ENCODE results near the gene USP17L5.
"Not testable (repeated sequence)": the region's sequence is repeated elsewhere in the genome, so short reads cannot be mapped to it uniquely, and the experiment has no call there.

USP17L5 gene, protein sequence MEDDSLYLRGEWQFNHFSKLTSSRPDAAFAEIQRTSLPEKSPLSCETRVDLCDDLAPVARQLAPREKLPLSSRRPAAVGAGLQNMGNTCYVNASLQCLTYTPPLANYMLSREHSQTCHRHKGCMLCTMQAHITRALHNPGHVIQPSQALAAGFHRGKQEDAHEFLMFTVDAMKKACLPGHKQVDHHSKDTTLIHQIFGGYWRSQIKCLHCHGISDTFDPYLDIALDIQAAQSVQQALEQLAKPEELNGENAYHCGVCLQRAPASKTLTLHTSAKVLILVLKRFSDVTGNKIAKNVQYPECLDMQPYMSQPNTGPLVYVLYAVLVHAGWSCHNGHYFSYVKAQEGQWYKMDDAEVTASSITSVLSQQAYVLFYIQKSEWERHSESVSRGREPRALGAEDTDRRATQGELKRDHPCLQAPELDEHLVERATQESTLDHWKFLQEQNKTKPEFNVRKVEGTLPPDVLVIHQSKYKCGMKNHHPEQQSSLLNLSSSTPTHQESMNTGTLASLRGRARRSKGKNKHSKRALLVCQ

DNA sequence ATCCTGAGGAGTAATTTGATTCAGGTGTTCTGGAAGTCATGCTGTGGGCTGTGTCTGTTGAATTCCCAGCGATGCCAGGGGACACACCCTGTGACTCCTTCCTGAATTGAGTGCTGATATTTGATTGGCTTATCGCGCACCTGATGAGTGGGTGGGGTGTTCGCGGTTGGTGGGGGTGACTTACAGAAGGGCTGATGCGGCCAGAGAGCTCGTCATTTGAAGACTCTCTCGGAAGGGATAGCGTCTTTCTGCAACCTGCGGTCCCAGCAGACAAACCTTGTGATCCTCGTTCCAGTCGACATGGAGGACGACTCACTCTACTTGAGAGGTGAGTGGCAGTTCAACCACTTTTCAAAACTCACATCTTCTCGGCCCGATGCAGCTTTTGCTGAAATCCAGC lies at the start of gene USP17L5:
Gene USP17L5 (plus strand): TSS at position 301 of the 400 bp plus-strand sequence. CDS start 0 bp downstream, at position 301.
- DNase-seq (ENCODE audit: low read depth) = not testable (repeated sequence)

- DNase-seq (ENCODE audit: low read depth) = not testable (repeated sequence)
Observed at GRCh38 chr4:9324191-9324590, 15.0 kb upstream of the USP17L5 start.

DNA sequence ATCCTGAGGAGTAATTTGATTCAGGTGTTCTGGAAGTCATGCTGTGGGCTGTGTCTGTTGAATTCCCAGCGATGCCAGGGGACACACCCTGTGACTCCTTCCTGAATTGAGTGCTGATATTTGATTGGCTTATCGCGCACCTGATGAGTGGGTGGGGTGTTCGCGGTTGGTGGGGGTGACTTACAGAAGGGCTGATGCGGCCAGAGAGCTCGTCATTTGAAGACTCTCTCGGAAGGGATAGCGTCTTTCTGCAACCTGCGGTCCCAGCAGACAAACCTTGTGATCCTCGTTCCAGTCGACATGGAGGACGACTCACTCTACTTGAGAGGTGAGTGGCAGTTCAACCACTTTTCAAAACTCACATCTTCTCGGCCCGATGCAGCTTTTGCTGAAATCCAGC lies 14.3 kb upstream of the USP17L5 start, which contains the start of gene USP17L24:
Gene USP17L24 (plus strand): TSS at position 301 of the 400 bp plus-strand sequence. CDS start 0 bp downstream, at position 301.
- DNase-seq (ENCODE audit: low read depth) = not testable (repeated sequence)

DNA sequence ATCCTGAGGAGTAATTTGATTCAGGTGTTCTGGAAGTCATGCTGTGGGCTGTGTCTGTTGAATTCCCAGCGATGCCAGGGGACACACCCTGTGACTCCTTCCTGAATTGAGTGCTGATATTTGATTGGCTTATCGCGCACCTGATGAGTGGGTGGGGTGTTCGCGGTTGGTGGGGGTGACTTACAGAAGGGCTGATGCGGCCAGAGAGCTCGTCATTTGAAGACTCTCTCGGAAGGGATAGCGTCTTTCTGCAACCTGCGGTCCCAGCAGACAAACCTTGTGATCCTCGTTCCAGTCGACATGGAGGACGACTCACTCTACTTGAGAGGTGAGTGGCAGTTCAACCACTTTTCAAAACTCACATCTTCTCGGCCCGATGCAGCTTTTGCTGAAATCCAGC lies 9.6 kb upstream of the USP17L5 start, which contains the start of gene USP17L25:
Gene USP17L25 (plus strand): TSS at position 301 of the 400 bp plus-strand sequence. CDS start 0 bp downstream, at position 301.
- not testable (repeated sequence) for DNase-seq (ENCODE audit: low read depth)

DNA sequence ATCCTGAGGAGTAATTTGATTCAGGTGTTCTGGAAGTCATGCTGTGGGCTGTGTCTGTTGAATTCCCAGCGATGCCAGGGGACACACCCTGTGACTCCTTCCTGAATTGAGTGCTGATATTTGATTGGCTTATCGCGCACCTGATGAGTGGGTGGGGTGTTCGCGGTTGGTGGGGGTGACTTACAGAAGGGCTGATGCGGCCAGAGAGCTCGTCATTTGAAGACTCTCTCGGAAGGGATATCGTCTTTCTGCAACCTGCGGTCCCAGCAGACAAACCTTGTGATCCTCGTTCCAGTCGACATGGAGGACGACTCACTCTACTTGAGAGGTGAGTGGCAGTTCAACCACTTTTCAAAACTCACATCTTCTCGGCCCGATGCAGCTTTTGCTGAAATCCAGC lies 4.8 kb upstream of the USP17L5 start, which contains the start of gene USP17L26:
Gene USP17L26 (plus strand): TSS at position 301 of the 400 bp plus-strand sequence. CDS start 0 bp downstream, at position 301.
- DNase-seq (ENCODE audit: low read depth) = not testable (repeated sequence)

DNA sequence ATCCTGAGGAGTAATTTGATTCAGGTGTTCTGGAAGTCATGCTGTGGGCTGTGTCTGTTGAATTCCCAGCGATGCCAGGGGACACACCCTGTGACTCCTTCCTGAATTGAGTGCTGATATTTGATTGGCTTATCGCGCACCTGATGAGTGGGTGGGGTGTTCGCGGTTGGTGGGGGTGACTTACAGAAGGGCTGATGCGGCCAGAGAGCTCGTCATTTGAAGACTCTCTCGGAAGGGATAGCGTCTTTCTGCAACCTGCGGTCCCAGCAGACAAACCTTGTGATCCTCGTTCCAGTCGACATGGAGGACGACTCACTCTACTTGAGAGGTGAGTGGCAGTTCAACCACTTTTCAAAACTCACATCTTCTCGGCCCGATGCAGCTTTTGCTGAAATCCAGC lies 4.6 kb downstream of the USP17L5 start, which contains the start of gene USP17L27:
Gene USP17L27 (plus strand): TSS at position 301 of the 400 bp plus-strand sequence. CDS start 0 bp downstream, at position 301.
- not testable (repeated sequence) for DNase-seq (ENCODE audit: low read depth)

GRCh38 chr4:9348593-9348992 lies 9.4 kb downstream of the USP17L5 start, which contains the start of gene USP17L28:
Gene USP17L28 (plus strand): TSS chr4:9348893. CDS start chr4:9348893, 0 bp downstream.
- not testable (repeated sequence) for DNase-seq (ENCODE audit: low read depth)

GRCh38 chr4:9350866-9351265 lies 11.7 kb downstream of the USP17L5 start:
- not testable (repeated sequence) for DNase-seq (ENCODE audit: low read depth)

DNA sequence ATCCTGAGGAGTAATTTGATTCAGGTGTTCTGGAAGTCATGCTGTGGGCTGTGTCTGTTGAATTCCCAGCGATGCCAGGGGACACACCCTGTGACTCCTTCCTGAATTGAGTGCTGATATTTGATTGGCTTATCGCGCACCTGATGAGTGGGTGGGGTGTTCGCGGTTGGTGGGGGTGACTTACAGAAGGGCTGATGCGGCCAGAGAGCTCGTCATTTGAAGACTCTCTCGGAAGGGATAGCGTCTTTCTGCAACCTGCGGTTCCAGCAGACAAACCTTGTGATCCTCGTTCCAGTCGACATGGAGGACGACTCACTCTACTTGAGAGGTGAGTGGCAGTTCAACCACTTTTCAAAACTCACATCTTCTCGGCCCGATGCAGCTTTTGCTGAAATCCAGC lies 14.1 kb downstream of the USP17L5 start, which contains the start of gene USP17L29:
Gene USP17L29 (plus strand): TSS at position 301 of the 400 bp plus-strand sequence. CDS start 0 bp downstream, at position 301.
- not testable (repeated sequence) for DNase-seq (ENCODE audit: low read depth)

DNA sequence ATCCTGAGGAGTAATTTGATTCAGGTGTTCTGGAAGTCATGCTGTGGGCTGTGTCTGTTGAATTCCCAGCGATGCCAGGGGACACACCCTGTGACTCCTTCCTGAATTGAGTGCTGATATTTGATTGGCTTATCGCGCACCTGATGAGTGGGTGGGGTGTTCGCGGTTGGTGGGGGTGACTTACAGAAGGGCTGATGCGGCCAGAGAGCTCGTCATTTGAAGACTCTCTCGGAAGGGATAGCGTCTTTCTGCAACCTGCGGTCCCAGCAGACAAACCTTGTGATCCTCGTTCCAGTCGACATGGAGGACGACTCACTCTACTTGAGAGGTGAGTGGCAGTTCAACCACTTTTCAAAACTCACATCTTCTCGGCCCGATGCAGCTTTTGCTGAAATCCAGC lies 23.6 kb downstream of the USP17L5 start, which contains the start of gene USP17L30:
Gene USP17L30 (plus strand): TSS at position 301 of the 400 bp plus-strand sequence. CDS start 0 bp downstream, at position 301.
- DNase-seq (ENCODE audit: low read depth) = not testable (repeated sequence)

- not testable (repeated sequence) for DNase-seq (ENCODE audit: low read depth)
Observed at GRCh38 chr4:9379881-9380280, 40.7 kb downstream of the USP17L5 start.

DNA sequence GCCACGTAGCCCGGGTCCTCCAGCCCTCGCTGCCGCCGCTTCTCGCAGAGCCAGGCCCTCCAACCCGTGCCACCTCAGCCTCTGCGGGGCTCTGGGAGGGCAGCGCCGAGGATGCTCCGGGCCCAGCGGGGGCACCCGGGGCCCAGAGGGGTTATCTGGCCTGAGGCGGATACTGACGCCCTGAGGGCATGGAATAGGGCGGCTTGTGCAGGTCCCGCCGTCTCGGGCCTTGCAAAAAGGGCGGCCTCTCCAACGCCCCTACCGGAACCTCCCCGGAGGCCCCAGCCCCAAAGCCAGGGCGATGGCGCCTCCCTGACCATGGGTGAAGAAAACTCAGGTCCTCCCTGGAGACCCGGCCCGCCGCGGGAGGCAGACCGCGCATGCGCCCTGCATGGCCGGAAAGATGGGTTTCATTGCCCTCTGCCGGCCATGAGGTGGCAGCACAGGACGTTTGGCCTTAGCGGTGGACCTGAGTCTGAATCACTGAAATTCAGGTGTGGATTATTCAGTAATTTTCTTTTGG lies 41.9 kb downstream of the USP17L5 start:
- not testable (repeated sequence) for DNase-seq (ENCODE audit: low read depth)

GRCh38 chr4:9384126-9384525 lies 44.9 kb downstream of the USP17L5 start:
- no peak for DNase-seq (ENCODE audit: low read depth)

GRCh38 chr4:9389001-9389400 lies 49.8 kb downstream of the USP17L5 start:
- not testable (repeated sequence) for DNase-seq (ENCODE audit: low read depth)

All from stromal cell of bone marrow (primary cell).